Prostate gland (tissue), 1 donor: ENCODE results near the gene KXD1.

Experiments
- POLR2A ChIP-seq: fragments of 450-650 bp; IDR thresholded peaks from one replicate; pipeline ENCODE4 v1.6.1; 2016; ENCODE audit warnings: antibody characterized with exemption, mild to moderate bottlenecking
- POLR2AphosphoS5 ChIP-seq: sonication (generic); formaldehyde crosslinking; IDR thresholded peaks from one replicate; pipeline ENCODE4 v1.6.1; 2017; ENCODE audit warnings: antibody characterized with exemption

- TF ChIP-seq POLR2AphosphoS5 (peak; percentile 100), POLR2A (peak; percentile 84)
Observed at GRCh38 chr19:18571564-18572344, 14.1 kb downstream of the KXD1 start, which contains the start of gene UBA52.
